HepG2 (cell line): ENCODE results near the gene GTF2H4. TPM values are rescaled to one million over a fixed set of nuclear protein-coding genes. Genes with fewer than 3 reads are reported as not detected.

ENCODE experiments used
- AKAP8 ChIP-seq: sonication (generic); formaldehyde crosslinking; IDR thresholded peaks from 2 replicates; pipeline ENCODE4 v1.5.1; 2020; ENCODE audit warnings: mild to moderate bottlenecking, missing genetic modification reagents
- ATF7 ChIP-seq, 2 experiments: fragments of 450-650 bp in 1 of 2; sonication (generic) in 1 of 2; formaldehyde crosslinking in 1 of 2; IDR thresholded peaks; 2 replicates each; pipeline versions ENCODE4 v1.4.0 to v1.6.1; 2016 to 2020; ENCODE audit warnings: antibody characterized with exemption in 1 of 2, mild to moderate bottlenecking in 1 of 2, missing genetic modification reagents in 1 of 2
- ATM ChIP-seq: fragments of 450-650 bp; IDR thresholded peaks from 2 replicates; pipeline ENCODE4 v1.7.1; 2017; ENCODE audit warnings: mild to moderate bottlenecking, borderline replicate concordance
- ATRX ChIP-seq: sonication (generic); formaldehyde crosslinking; IDR thresholded peaks from 2 replicates; pipeline ENCODE4 v1.4.0; 2020; ENCODE audit warnings: missing genetic modification reagents, borderline replicate concordance
- GABPA ChIP-seq, 2 experiments: IDR thresholded peaks; 2 replicates each; pipeline ENCODE4 v1.6.1; 2011 to 2016; ENCODE audit warnings: low read depth in 2 of 2, low read length in 1 of 2, missing biosample characterization in 1 of 2, missing genetic modification characterization in 1 of 2
- MAZ ChIP-seq, 2 experiments: sonication (generic) in 1 of 2; formaldehyde crosslinking in 1 of 2; IDR thresholded peaks; 2 replicates each; pipeline versions ENCODE4 v1.5.0 to v1.6.1; 2012 to 2020; ENCODE audit warnings: low read depth in 2 of 2, mild to moderate bottlenecking in 2 of 2, borderline replicate concordance in 1 of 2, improper control_type of control experiment in 1 of 2, low read length in 1 of 2, missing genetic modification reagents in 1 of 2, moderate library complexity in 1 of 2
- SMAD9 ChIP-seq: sonication (generic); formaldehyde crosslinking; IDR thresholded peaks from 2 replicates; pipeline ENCODE4 v1.5.1; 2020; ENCODE audit warnings: mild to moderate bottlenecking, missing genetic modification reagents
- ZBTB42 ChIP-seq: sonication (generic); formaldehyde crosslinking; IDR thresholded peaks from 2 replicates; pipeline ENCODE4 v1.5.0; 2020; ENCODE audit warnings: mild to moderate bottlenecking, missing genetic modification reagents
- ZNF274 ChIP-seq: sonication (generic); formaldehyde crosslinking; IDR thresholded peaks from 2 replicates; pipeline ENCODE4 v1.5.1; 2020; ENCODE audit warnings: mild to moderate bottlenecking, missing genetic modification reagents
- ZNF317 ChIP-seq: sonication (generic); formaldehyde crosslinking; IDR thresholded peaks from 2 replicates; pipeline ENCODE4 v1.5.0; 2020; ENCODE audit warnings: mild to moderate bottlenecking, missing genetic modification reagents
- ZNF441 ChIP-seq: sonication (generic); formaldehyde crosslinking; IDR thresholded peaks from 2 replicates; pipeline ENCODE4 v1.7.0; 2021; ENCODE audit warnings: missing genetic modification reagents, borderline replicate concordance
- ZNF773 ChIP-seq: sonication (generic); formaldehyde crosslinking; IDR thresholded peaks from 2 replicates; pipeline ENCODE4 v1.4.0; 2020; ENCODE audit warnings: missing genetic modification reagents, borderline replicate concordance
- ZNF775 ChIP-seq: sonication (generic); formaldehyde crosslinking; IDR thresholded peaks from 2 replicates; pipeline ENCODE4 v1.4.0; 2020; ENCODE audit warnings: missing genetic modification reagents, mild to moderate bottlenecking, moderate library complexity, borderline replicate concordance
- ZSCAN30 ChIP-seq: sonication (generic); formaldehyde crosslinking; IDR thresholded peaks from 2 replicates; pipeline ENCODE4 v1.5.0; 2020; ENCODE audit warnings: mild to moderate bottlenecking, missing genetic modification reagents
- ZZZ3 ChIP-seq: sonication (generic); formaldehyde crosslinking; IDR thresholded peaks from 2 replicates; pipeline ENCODE4 v1.4.0; 2020; ENCODE audit warnings: missing genetic modification reagents, mild to moderate bottlenecking, borderline replicate concordance
- polyA plus RNA-seq, 8 experiments: library from polyadenylated mRNA; depleted of rRNA in 3 of 8; stranded (reverse) in 7 of 8; unstranded in 1 of 8; fragments of >200 nt; fragmentation: Illumina TruSeq in 4 of 8; extraction: Trizol in 4 of 8; gene quantifications; 2 replicates each; pipeline versions ENCODE4 v1.2.1 to v1.2.3, GENCODE V29; 2011 to 2016; ENCODE audit warnings: low read depth in 4 of 8, missing spikeins in 1 of 8, mixed read lengths in 1 of 8; ENCODE audit not compliant: insufficient read depth in 1 of 8
- total RNA-seq, 5 experiments: library from RNA; depleted of rRNA; stranded (reverse); fragments of >200 nt; fragmentation: Illumina TruSeq; extraction: Trizol; gene quantifications; 2 replicates each; pipeline ENCODE4 v1.2.3, GENCODE V29; 2016; ENCODE audit warnings: low read depth in 1 of 5
- TF ChIP-seq, protein P1 (sequence below): sonication (generic); formaldehyde crosslinking; IDR thresholded peaks from 2 replicates; pipeline ENCODE4 v1.5.1; 2020; ENCODE audit warnings: mild to moderate bottlenecking, moderate library complexity, missing genetic modification reagents
- TF ChIP-seq, protein P2 (sequence below): sonication (generic); formaldehyde crosslinking; IDR thresholded peaks from 2 replicates; pipeline ENCODE4 v1.4.0; 2020; ENCODE audit warnings: missing genetic modification reagents, borderline replicate concordance
- TF ChIP-seq, protein P3 (sequence below): sonication (generic); formaldehyde crosslinking; IDR thresholded peaks from 2 replicates; pipeline ENCODE4 v1.5.1; 2020; ENCODE audit warnings: mild to moderate bottlenecking, missing genetic modification reagents
- TF ChIP-seq, protein P4 (sequence below): sonication (generic); formaldehyde crosslinking; IDR thresholded peaks from 2 replicates; pipeline ENCODE4 v1.5.0; 2020; ENCODE audit warnings: mild to moderate bottlenecking, missing genetic modification reagents, moderate library complexity

GTF2H4 gene
- total and polyA plus RNA-seq, 2 of the 13 experiments (the other 11 are each of a cell fraction or from before 2014, with no cell fraction given) = 15.9 to 49.3 TPM

DNA sequence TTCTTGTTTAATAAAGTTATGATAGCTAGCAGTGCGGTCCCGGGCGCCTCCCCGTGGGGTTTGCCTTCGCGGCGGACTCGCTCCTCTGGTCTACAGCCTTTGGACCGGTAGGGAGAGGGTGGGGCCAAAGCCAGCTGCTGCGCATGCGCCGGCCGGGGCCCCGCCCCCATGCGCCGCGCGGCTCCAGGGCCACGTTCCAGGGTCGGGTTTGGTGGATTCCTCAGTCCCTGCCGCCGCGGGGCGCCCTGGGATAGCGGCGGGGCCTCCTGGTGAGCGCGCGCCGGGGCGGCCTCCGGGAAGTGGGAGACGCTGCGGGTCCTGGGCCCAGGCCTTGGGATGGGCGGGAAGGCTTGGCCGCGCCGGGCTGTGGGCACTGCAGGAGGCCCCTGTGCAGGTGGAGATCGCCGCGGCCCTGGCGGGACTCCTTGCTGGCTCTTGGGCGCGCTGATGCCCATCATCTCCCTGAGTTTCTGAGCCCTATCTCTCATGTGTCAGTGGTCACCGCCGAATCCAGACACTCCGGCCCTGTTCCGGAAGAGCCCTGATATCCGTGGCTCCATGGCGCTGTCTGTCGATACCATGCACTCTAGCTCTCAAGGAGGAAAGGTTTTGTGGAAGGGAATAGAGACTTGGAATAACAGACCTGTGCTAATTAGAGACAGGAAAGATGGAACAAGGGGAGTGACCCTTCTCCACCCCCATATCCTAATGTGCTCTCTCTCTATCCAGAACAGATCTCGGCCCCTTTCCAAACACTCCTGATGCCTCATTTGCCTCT is 6.3 kb downstream of the GTF2H4 start, which contains the start of gene VARS2 (continued):
- TF ChIP-seq ATRX = no peak
- no peak; the same call in 1 of the 2 replicates for TF ChIP-seq ZSCAN30 (CRISPR knock-in tag)
- TF ChIP-seq ZNF317 (CRISPR knock-in tag) = peak; percentile 89
- no peak for TF ChIP-seq ATM
- peak; percentile 71; the same call in 1 of the 2 replicates for TF ChIP-seq ZNF441 (CRISPR knock-in tag)
- TF ChIP-seq, protein P1, sequence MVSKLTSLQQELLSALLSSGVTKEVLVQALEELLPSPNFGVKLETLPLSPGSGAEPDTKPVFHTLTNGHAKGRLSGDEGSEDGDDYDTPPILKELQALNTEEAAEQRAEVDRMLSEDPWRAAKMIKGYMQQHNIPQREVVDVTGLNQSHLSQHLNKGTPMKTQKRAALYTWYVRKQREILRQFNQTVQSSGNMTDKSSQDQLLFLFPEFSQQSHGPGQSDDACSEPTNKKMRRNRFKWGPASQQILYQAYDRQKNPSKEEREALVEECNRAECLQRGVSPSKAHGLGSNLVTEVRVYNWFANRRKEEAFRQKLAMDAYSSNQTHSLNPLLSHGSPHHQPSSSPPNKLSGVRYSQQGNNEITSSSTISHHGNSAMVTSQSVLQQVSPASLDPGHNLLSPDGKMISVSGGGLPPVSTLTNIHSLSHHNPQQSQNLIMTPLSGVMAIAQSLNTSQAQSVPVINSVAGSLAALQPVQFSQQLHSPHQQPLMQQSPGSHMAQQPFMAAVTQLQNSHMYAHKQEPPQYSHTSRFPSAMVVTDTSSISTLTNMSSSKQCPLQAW = no peak; the same call in 1 of the 2 replicates
- TF ChIP-seq ZNF773 = peak; percentile 86; the same call in 1 of the 2 replicates
- TF ChIP-seq AKAP8 (CRISPR knock-in tag) = peak; percentile 97
- TF ChIP-seq, protein P2, sequence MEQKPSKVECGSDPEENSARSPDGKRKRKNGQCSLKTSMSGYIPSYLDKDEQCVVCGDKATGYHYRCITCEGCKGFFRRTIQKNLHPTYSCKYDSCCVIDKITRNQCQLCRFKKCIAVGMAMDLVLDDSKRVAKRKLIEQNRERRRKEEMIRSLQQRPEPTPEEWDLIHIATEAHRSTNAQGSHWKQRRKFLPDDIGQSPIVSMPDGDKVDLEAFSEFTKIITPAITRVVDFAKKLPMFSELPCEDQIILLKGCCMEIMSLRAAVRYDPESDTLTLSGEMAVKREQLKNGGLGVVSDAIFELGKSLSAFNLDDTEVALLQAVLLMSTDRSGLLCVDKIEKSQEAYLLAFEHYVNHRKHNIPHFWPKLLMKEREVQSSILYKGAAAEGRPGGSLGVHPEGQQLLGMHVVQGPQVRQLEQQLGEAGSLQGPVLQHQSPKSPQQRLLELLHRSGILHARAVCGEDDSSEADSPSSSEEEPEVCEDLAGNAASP (CRISPR knock-in tag) = peak; percentile 78
- TF ChIP-seq ZNF274 = peak; percentile 88; the same call in 1 of the 2 replicates
- no peak for TF ChIP-seq GABPA (IDR thresholded peaks at IDR 0.05; ENCODE audit: low read depth, low read length)
- TF ChIP-seq GABPA (CRISPR knock-in tag; IDR thresholded peaks at IDR 0.05; ENCODE audit: low read depth) = 0 out of 2 replicates have a peak, but pooled peaks have one; percentile 9
- 0 out of 2 replicates have a peak, but pooled peaks have one; percentile 60 for TF ChIP-seq ZBTB42 (CRISPR knock-in tag)
- TF ChIP-seq ATF7 (IDR thresholded peaks at IDR 0.05) = no peak
- no peak for TF ChIP-seq ATF7 (CRISPR knock-in tag; IDR thresholded peaks at IDR 0.05)
- TF ChIP-seq, protein P3, sequence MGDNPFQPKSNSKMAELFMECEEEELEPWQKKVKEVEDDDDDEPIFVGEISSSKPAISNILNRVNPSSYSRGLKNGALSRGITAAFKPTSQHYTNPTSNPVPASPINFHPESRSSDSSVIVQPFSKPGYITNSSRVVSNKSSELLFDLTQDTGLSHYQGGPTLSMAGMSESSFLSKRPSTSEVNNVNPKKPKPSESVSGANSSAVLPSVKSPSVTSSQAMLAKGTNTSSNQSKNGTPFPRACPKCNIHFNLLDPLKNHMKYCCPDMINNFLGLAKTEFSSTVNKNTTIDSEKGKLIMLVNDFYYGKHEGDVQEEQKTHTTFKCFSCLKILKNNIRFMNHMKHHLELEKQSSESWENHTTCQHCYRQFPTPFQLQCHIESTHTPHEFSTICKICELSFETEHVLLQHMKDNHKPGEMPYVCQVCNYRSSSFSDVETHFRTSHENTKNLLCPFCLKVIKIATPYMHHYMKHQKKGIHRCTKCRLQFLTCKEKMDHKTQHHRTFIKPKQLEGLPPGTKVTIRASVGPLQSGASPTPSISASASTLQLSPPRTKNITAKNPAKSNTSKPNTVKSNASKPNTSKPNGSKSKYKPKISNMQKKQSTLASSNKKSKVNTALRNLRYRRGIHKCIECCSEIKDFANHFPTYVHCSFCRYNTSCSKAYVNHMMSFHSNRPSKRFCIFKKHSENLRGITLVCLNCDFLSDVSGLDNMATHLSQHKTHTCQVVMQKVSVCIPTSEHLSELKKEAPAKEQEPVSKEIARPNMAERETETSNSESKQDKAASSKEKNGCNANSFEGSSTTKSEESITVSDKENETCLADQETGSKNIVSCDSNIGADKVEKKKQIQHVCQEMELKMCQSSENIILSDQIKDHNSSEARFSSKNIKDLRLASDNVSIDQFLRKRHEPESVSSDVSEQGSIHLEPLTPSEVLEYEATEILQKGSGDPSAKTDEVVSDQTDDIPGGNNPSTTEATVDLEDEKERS (CRISPR knock-in tag) = peak; percentile 82; the same call in 1 of the 2 replicates
- TF ChIP-seq SMAD9 (CRISPR knock-in tag) = no peak; the same call in 1 of the 2 replicates
- peak; percentile 87; the same call in 1 of the 2 replicates for TF ChIP-seq ZZZ3 (CRISPR knock-in tag)
- 0 out of 2 replicates have a peak, but pooled peaks have one; percentile 26 for TF ChIP-seq ZNF775 (CRISPR knock-in tag)
- peak; percentile 80 for TF ChIP-seq MAZ (IDR thresholded peaks at IDR 0.05; ENCODE audit: borderline replicate concordance, low read depth, low read length)
- TF ChIP-seq MAZ (CRISPR knock-in tag; IDR thresholded peaks at IDR 0.05; ENCODE audit: low read depth) = peak; percentile 89
- TF ChIP-seq, protein P4, sequence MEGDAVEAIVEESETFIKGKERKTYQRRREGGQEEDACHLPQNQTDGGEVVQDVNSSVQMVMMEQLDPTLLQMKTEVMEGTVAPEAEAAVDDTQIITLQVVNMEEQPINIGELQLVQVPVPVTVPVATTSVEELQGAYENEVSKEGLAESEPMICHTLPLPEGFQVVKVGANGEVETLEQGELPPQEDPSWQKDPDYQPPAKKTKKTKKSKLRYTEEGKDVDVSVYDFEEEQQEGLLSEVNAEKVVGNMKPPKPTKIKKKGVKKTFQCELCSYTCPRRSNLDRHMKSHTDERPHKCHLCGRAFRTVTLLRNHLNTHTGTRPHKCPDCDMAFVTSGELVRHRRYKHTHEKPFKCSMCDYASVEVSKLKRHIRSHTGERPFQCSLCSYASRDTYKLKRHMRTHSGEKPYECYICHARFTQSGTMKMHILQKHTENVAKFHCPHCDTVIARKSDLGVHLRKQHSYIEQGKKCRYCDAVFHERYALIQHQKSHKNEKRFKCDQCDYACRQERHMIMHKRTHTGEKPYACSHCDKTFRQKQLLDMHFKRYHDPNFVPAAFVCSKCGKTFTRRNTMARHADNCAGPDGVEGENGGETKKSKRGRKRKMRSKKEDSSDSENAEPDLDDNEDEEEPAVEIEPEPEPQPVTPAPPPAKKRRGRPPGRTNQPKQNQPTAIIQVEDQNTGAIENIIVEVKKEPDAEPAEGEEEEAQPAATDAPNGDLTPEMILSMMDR (CRISPR knock-in tag) = peak; percentile 81
